H1 (cell line): Measurements from ENCODE around the gene PRODH. TPM values are rescaled to one million over a fixed set of nuclear protein-coding genes. Genes with fewer than 3 reads are reported as not detected.

ENCODE experiments used
- CTCF ChIA-PET: fragments of 300-600 bp; sonication (Branson Sonifier 250); formaldehyde crosslinking; loops from one replicate; lab custom pipeline; 2021; ENCODE audit not compliant: partially characterized antibody; lab: Charles Lee
- POLR2A ChIA-PET: fragments of 300-600 bp; sonication (Branson Sonifier 250); formaldehyde crosslinking; loops from one replicate; lab custom pipeline; 2021; ENCODE audit warnings: inconsistent platforms; ENCODE audit not compliant: partially characterized antibody; lab: Charles Lee
- DNase-seq, 2 experiments: peaks; one replicate each; pipeline versions ENCODE4 v3.0.0 to v3.0.0-alpha.2; 2010 to 2022; ENCODE audit warnings: low spot score in 2 of 2, low read depth in 1 of 2, mixed read lengths in 1 of 2
- FAIRE-seq: peaks from 2 replicates; lab custom pipeline; 2011; peaks lifted over from hg19 to GRCh38; lab: Jason Lieb, UNC
- H2AFZ ChIP-seq: 2 replicates; pipeline ENCODE4 v1.8.1; 2012; ENCODE audit warnings: low read length, inconsistent platforms
- H2AK5ac ChIP-seq: 2 replicates; pipeline ENCODE4 v1.6.1; 2013; ENCODE audit warnings: low read depth, low read length
- H2BK120ac ChIP-seq: replicated peaks from 2 replicates; pipeline ENCODE3; 2013; ENCODE audit warnings: low read depth, low read length, inconsistent platforms
- H2BK12ac ChIP-seq: 2 replicates; pipeline ENCODE4 v1.6.1; 2013; ENCODE audit warnings: low read depth, low read length
- H2BK15ac ChIP-seq: 2 replicates; pipeline ENCODE4 v1.6.1; 2013; ENCODE audit warnings: low read length
- H2BK20ac ChIP-seq: 2 replicates; pipeline ENCODE4 v1.6.1; 2013; ENCODE audit warnings: low read length
- H2BK5ac ChIP-seq: 2 replicates; pipeline ENCODE4 v1.6.1; 2013; ENCODE audit warnings: low read depth, low read length
- H3K14ac ChIP-seq: 2 replicates; pipeline ENCODE4 v1.6.1; 2013; ENCODE audit warnings: inconsistent platforms; ENCODE audit not compliant: insufficient read length
- H3K18ac ChIP-seq: 2 replicates; pipeline ENCODE4 v1.6.1; 2013; ENCODE audit warnings: low read length; ENCODE audit errors: extremely low read depth
- H3K23ac ChIP-seq: 2 replicates; pipeline ENCODE4 v1.6.1; 2013; ENCODE audit warnings: inconsistent platforms; ENCODE audit not compliant: insufficient read length
- H3K23me2 ChIP-seq: 2 replicates; pipeline ENCODE4 v1.6.1; 2013; ENCODE audit warnings: low read depth, low read length
- H3K27ac ChIP-seq: 2 replicates; pipeline ENCODE4 v1.6.1; 2011; ENCODE audit warnings: low read depth, low read length, inconsistent platforms
- H3K27me3 ChIP-seq, 4 experiments: replicated peaks in 1 of 4; 1 replicate in 1 of 4; 2 replicates in 3 of 4; pipeline versions ENCODE4 v1.6.1 to v1.8.1; 2011 to 2013; ENCODE audit warnings: low read length in 3 of 4, mild to moderate bottlenecking in 3 of 4, inconsistent platforms in 2 of 4, mixed read lengths in 2 of 4, moderate library complexity in 1 of 4; ENCODE audit not compliant: control insufficient read depth in 3 of 4, insufficient read depth in 3 of 4; ENCODE audit errors: extremely low read depth in 1 of 4
- H3K36me3 ChIP-seq, 4 experiments: 2 replicates each; pipeline versions ENCODE4 v1.6.1 to v1.8.1; 2011 to 2013; ENCODE audit warnings: mild to moderate bottlenecking in 4 of 4, low read length in 3 of 4, moderate library complexity in 2 of 4, control low read depth in 1 of 4, inconsistent platforms in 1 of 4; ENCODE audit not compliant: insufficient read depth in 4 of 4, control insufficient read depth in 2 of 4
- H3K4ac ChIP-seq: replicated peaks from 2 replicates; pipeline ENCODE3; 2013; ENCODE audit warnings: low read length, low read depth, mixed read lengths, inconsistent platforms; ENCODE audit not compliant: insufficient read length
- H3K4me1 ChIP-seq, 4 experiments: replicated peaks in 1 of 4; 1 replicate in 1 of 4; 2 replicates in 3 of 4; pipeline versions ENCODE4 v1.6.1 to v1.8.1; 2011 to 2013; ENCODE audit warnings: low read length in 3 of 4, inconsistent platforms in 2 of 4, mixed read lengths in 1 of 4; ENCODE audit not compliant: insufficient read depth in 4 of 4, control insufficient read depth in 3 of 4
- H3K4me2 ChIP-seq, 2 experiments: 2 replicates each; pipeline versions ENCODE4 v1.6.1 to v1.8.1; 2011 to 2013; ENCODE audit warnings: low read depth in 2 of 2, low read length in 2 of 2, control low read depth in 1 of 2, inconsistent platforms in 1 of 2, mild to moderate bottlenecking in 1 of 2; ENCODE audit not compliant: insufficient read depth in 1 of 2
- H3K4me3 ChIP-seq, 4 experiments: fragments of 200-600, 300-600 bp in 1 of 4; sonication (generic), shearing (Covaris generic), sonication (Bioruptor Twin) in 1 of 4; 2 replicates each; pipeline versions ENCODE4 v1.5.1 to v1.8.1; 2011 to 2016; ENCODE audit warnings: low read length in 4 of 4, low read depth in 3 of 4, control low read depth in 2 of 4, inconsistent platforms in 2 of 4, mild to moderate bottlenecking in 2 of 4, mixed read lengths in 1 of 4, moderate library complexity in 1 of 4; ENCODE audit not compliant: insufficient read depth in 2 of 4; ENCODE audit errors: extremely low read depth in 1 of 4
- H3K56ac ChIP-seq: replicated peaks from 2 replicates; pipeline ENCODE3; 2013; ENCODE audit warnings: low read depth, mild to moderate bottlenecking, mixed read lengths, low read length, inconsistent platforms; ENCODE audit not compliant: insufficient read length
- H3K79me1 ChIP-seq: 2 replicates; pipeline ENCODE4 v1.6.1; 2013; ENCODE audit warnings: low read depth, low read length, control low read depth
- H3K79me2 ChIP-seq, 2 experiments: 2 replicates each; pipeline versions ENCODE4 v1.6.1 to v1.8.1; 2012 to 2013; ENCODE audit warnings: low read length in 2 of 2, mild to moderate bottlenecking in 2 of 2, inconsistent platforms in 1 of 2; ENCODE audit not compliant: insufficient read depth in 2 of 2, control insufficient read depth in 1 of 2
- H3K9ac ChIP-seq, 4 experiments: replicated peaks in 1 of 4; 1 replicate in 1 of 4; 2 replicates in 3 of 4; pipeline versions ENCODE4 v1.6.1 to v1.8.1; 2011 to 2013; ENCODE audit warnings: low read depth in 3 of 4, low read length in 3 of 4, control low read depth in 2 of 4, mild to moderate bottlenecking in 2 of 4, moderate library complexity in 2 of 4, inconsistent platforms in 1 of 4; ENCODE audit errors: extremely low read depth in 1 of 4
- H3K9me3 ChIP-seq, 2 experiments: 2 replicates each; pipeline versions ENCODE4 v1.6.1 to v1.8.1; 2012 to 2013; ENCODE audit warnings: mild to moderate bottlenecking in 2 of 2, moderate library complexity in 2 of 2, control low read depth in 1 of 2, inconsistent platforms in 1 of 2, low read depth in 1 of 2, low read length in 1 of 2, mixed read lengths in 1 of 2; ENCODE audit not compliant: insufficient read depth in 2 of 2
- H4K20me1 ChIP-seq, 2 experiments: replicated peaks in 1 of 2; 2 replicates each; pipeline versions ENCODE3 to v1.8.1; 2011 to 2013; ENCODE audit warnings: inconsistent platforms in 2 of 2, low read length in 2 of 2, mild to moderate bottlenecking in 1 of 2; ENCODE audit not compliant: insufficient read depth in 2 of 2, control insufficient read depth in 1 of 2
- H4K5ac ChIP-seq: 2 replicates; pipeline ENCODE4 v1.6.1; 2013; ENCODE audit warnings: low read length, low read depth, mixed read lengths, inconsistent platforms; ENCODE audit not compliant: insufficient read length
- H4K8ac ChIP-seq: 2 replicates; pipeline ENCODE4 v1.8.0; 2013; ENCODE audit warnings: mild to moderate bottlenecking, moderate library complexity, low read length, inconsistent platforms; ENCODE audit not compliant: insufficient read depth; ENCODE audit errors: extremely low read depth
- H4K91ac ChIP-seq: replicated peaks from 2 replicates; pipeline ENCODE3; 2013; ENCODE audit warnings: low read length, mixed read lengths, inconsistent platforms; ENCODE audit not compliant: insufficient read length
- ATF2 ChIP-seq: IDR thresholded peaks from 2 replicates; pipeline ENCODE4 v1.6.1; 2012; ENCODE audit warnings: low read length, inconsistent platforms
- BACH1 ChIP-seq: IDR thresholded peaks from 2 replicates; pipeline ENCODE4 v1.6.1; 2012; ENCODE audit warnings: low read length, improper control_type of control experiment
- CBX8 ChIP-seq: fragments of 300-800, 300-1000 bp; sonication (generic); IDR thresholded peaks from 2 replicates; pipeline ENCODE4 v1.7.1; 2016; ENCODE audit warnings: low read depth, low read length, borderline replicate concordance
- RAD21 ChIP-seq, 2 experiments: IDR thresholded peaks in 1 of 2; conservative IDR thresholded peaks in 1 of 2; 2 replicates each; pipeline ENCODE4 v1.6.1; 2011; ENCODE audit warnings: low read depth in 2 of 2, low read length in 2 of 2, improper control_type of control experiment in 1 of 2, inconsistent platforms in 1 of 2, mild to moderate bottlenecking in 1 of 2, moderate library complexity in 1 of 2
- RXRA ChIP-seq: IDR thresholded peaks from 2 replicates; pipeline ENCODE4 v1.6.1; 2011; ENCODE audit warnings: low read depth, mild to moderate bottlenecking, low read length, moderate library complexity; ENCODE audit not compliant: insufficient read depth
- SIN3A ChIP-seq, 2 experiments: IDR thresholded peaks in 1 of 2; conservative IDR thresholded peaks in 1 of 2; 2 replicates each; pipeline ENCODE4 v1.6.1; 2011 to 2012; ENCODE audit warnings: low read length in 2 of 2, improper control_type of control experiment in 1 of 2, low read depth in 1 of 2, mild to moderate bottlenecking in 1 of 2
- SP1 ChIP-seq: IDR thresholded peaks from 2 replicates; pipeline ENCODE4 v1.6.1; 2011; ENCODE audit warnings: low read depth, low read length
- SRF ChIP-seq: IDR thresholded peaks from 2 replicates; pipeline ENCODE4 v1.6.1; 2011; ENCODE audit warnings: mild to moderate bottlenecking, low read depth, low read length, moderate library complexity
- TBP ChIP-seq: IDR thresholded peaks from 2 replicates; pipeline ENCODE4 v1.6.1; 2011; ENCODE audit warnings: low read depth, low read length, improper control_type of control experiment
- TEAD4 ChIP-seq: IDR thresholded peaks from 2 replicates; pipeline ENCODE4 v1.6.1; 2012; ENCODE audit warnings: low read depth, low read length, inconsistent platforms, mixed read lengths
- ZNF274 ChIP-seq: IDR thresholded peaks from 2 replicates; pipeline ENCODE4 v1.7.0; 2012; ENCODE audit warnings: low read length, borderline replicate concordance; ENCODE audit errors: extremely low read depth
- WGBS, 2 experiments: shearing (Covaris generic) in 1 of 2; methylation state at CpG; one replicate each; pipeline versions ENCODE4 v1.1.6 to v1.1.7; 2013 to 2015; ENCODE audit warnings: low lambda C conversion rate in 2 of 2, mixed read lengths in 2 of 2, inconsistent platforms in 1 of 2, low coverage in 1 of 2, missing lambda C conversion rate in 1 of 2; ENCODE audit not compliant: insufficient replicate concordance in 2 of 2, insufficient coverage in 1 of 2, insufficient read length in 1 of 2; ENCODE audit errors: extremely low coverage in 1 of 2, missing lambda C conversion rate in 1 of 2; 5-methylcytosine and 5-hydroxymethylcytosine counted together
- polyA plus RNA-seq, 7 experiments: library from polyadenylated mRNA; depleted of rRNA in 3 of 7; stranded (reverse) in 5 of 7; unstranded in 2 of 7; fragments of >200 nt in 5 of 7; fragments of 200-250 nt in 2 of 7; gene quantifications; 1 replicate in 5 of 7; 2 replicates in 1 of 7; 4 replicates in 1 of 7; pipeline versions ENCODE4 v1.2.1 to v1.2.3, GENCODE V29; 2011 to 2013; ENCODE audit warnings: missing spikeins in 2 of 7, mixed read lengths in 2 of 7
- total RNA-seq: library from RNA; stranded (reverse); fragmentation: NEBNext Ultra II Directional; extraction: Animal tissue kit (Norgen Biotek cat#: 25700); gene quantifications from 2 replicates; pipeline ENCODE4 v1.2.1, GENCODE V29; 2021

PRODH gene
- total and polyA plus RNA-seq, 2 of the 8 experiments (the other 6 are each of a cell fraction or from before 2014, with no cell fraction given) = 27.6 to 45.6 TPM

DNA sequence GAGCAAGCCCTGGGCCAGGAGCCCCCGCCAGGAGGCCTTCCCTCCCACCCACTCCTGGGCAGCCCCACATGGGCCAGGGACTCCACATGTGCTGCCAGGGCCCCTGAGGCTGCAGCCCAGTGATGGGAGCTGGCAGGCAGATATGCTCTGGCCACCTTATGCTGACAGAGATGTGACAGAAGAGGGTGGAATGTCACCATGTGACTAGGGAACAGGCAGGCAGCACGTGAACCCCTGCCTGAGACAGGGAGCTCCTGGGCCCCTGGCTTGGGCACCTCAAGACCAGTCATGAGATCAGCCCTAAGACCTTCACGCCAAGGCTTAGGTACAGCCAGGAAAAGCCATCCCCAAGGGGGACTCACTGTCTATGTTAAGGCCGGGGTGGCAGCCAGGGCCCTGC, 9.1 kb downstream of the PRODH start:
- Histone ChIP-seq H3K36me3 (no peaks in the 10 kb centered on the region), H2AFZ (no peak overlapping the region), H3K4ac (no peak overlapping the region), H4K5ac (no peak overlapping the region), H3K79me2 (no peaks in the 10 kb centered on the region), H2AK5ac (no peak overlapping the region), H3K56ac (no peak overlapping the region), H3K18ac (no peak overlapping the region), H4K20me1 (no peaks in the 10 kb centered on the region), H3K9ac (no peak overlapping the region), H4K8ac (no peak overlapping the region), H2BK15ac (no peak overlapping the region), H3K79me1 (no peaks in the 10 kb centered on the region), H3K4me3 (no peak overlapping the region), H3K4me1 (no peaks in the 10 kb centered on the region), H3K27ac (no peak overlapping the region), H3K23ac (no peak overlapping the region), H2BK12ac (no peak overlapping the region), H2BK20ac (no peak overlapping the region), H3K9me3 (no peaks in the 10 kb centered on the region), H3K4me2 (no peak overlapping the region), H3K23me2 (no peaks in the 10 kb centered on the region), H3K27me3 (no peaks in the 10 kb centered on the region), H2BK5ac (no peak overlapping the region), H2BK120ac (no peak overlapping the region), H4K91ac (no peak overlapping the region), H3K14ac (no peak overlapping the region)
- no peak for FAIRE-seq
- POLR2A ChIA-PET = interaction anchor here (0.9 to 2.3 kb wide), 4 partner anchors 9 to 23 kb away, joined by 3 to 9 read pairs (median 7); partner anchors contain the start of gene PRODH
- no CpG with 5 or more reads among the region's 4 CpGs for WGBS, 2 experiments
- CTCF ChIA-PET = interaction anchor here (1.8 to 2.8 kb wide), 3 partner anchors 14 to 21 kb away, joined by 6 to 11 read pairs (median 6); partner anchors contain the start of gene DGCR6
- DNase-seq = no peak
- TF ChIP-seq CBX8 = no peak
- no peak for TF ChIP-seq SP1
- TF ChIP-seq RAD21 (IDR thresholded peaks at IDR 0.05 in 1 of 2, conservative IDR thresholded peaks at IDR 0.05 in 1 of 2; ENCODE audit: low read depth in 2 of 2, low read length in 2 of 2) = no peak
- no peak for TF ChIP-seq ATF2
- TF ChIP-seq ZNF274 = no peak
- TF ChIP-seq RXRA = no peak
- no peak for TF ChIP-seq SRF
- no peak for TF ChIP-seq TBP
- TF ChIP-seq SIN3A (conservative IDR thresholded peaks at IDR 0.05 in 1 of 2, IDR thresholded peaks at IDR 0.05 in 1 of 2; ENCODE audit: low read depth in 1 of 2, low read length in 2 of 2) = no peak
- TF ChIP-seq TEAD4 = no peak
- TF ChIP-seq BACH1 = no peak
